ENCODE data around the gene TNFSF15. TPM values are rescaled to one million over a fixed set of nuclear protein-coding genes. Genes with fewer than 3 reads are reported as not detected.

TNFSF15 gene
- total and polyA plus RNA-seq, 2 of the 4 experiments (the other 2 are of a cell fraction) = 0.03 to 0.18 TPM

GRCh38 chr9:114745108-114745848, 60.6 kb downstream of the TNFSF15 start (continued):
- TF ChIP-seq, protein P1, sequence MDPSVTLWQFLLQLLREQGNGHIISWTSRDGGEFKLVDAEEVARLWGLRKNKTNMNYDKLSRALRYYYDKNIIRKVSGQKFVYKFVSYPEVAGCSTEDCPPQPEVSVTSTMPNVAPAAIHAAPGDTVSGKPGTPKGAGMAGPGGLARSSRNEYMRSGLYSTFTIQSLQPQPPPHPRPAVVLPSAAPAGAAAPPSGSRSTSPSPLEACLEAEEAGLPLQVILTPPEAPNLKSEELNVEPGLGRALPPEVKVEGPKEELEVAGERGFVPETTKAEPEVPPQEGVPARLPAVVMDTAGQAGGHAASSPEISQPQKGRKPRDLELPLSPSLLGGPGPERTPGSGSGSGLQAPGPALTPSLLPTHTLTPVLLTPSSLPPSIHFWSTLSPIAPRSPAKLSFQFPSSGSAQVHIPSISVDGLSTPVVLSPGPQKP (IDR thresholded peaks at IDR 0.05; ENCODE audit: borderline replicate concordance, low read depth, low read length) = no peak

GRCh38 chr9:114743446-114743845, 62.4 kb downstream of the TNFSF15 start:
- Histone ChIP-seq H3K27ac (ENCODE audit: insufficient read depth, low read length) (no peak overlapping the region), H2AFZ (replicated peaks; ENCODE audit: low read length, poor library complexity) (no peak overlapping the region), H4K5ac (ENCODE audit: low read depth, low read length) (no peak overlapping the region), H3K4me3 (ENCODE audit: insufficient read depth, low read depth, low read length) (no peak overlapping the region), H4K91ac (ENCODE audit: insufficient read depth, low read depth, low read length) (no peak overlapping the region), H3K4ac (ENCODE audit: low read depth, low read length) (no peak overlapping the region), H3K79me1 (ENCODE audit: low read depth in 1 of 2, low read length in 2 of 2) (no peaks in the 10 kb centered on the region), H4K8ac (ENCODE audit: low read depth in 2 of 2, low read length in 2 of 2) (no peak overlapping the region), H3K23ac (ENCODE audit: low read depth, low read length) (no peak overlapping the region), H3K9ac (ENCODE audit: low read depth, low read length) (no peak overlapping the region), H3K9me1 (ENCODE audit: insufficient read depth, low read length) (peaks cover 4% of the 10 kb centered on the region; the same call in 1 of the 2 replicates), H3K56ac (ENCODE audit: extremely low read depth, insufficient read depth, low read length) (no peak overlapping the region), H3K9me3 (ENCODE audit: control insufficient read depth, insufficient read depth, low read length) (no peaks in the 10 kb centered on the region), H2AK5ac (ENCODE audit: low read depth, low read length) (no peak overlapping the region), H3K14ac (replicated peaks; ENCODE audit: low read depth, low read length) (no peak overlapping the region), H3K4me1 (ENCODE audit: control insufficient read depth, insufficient read depth, low read length) (no peaks in the 10 kb centered on the region), H3K36me3 (ENCODE audit: control insufficient read depth, insufficient read depth, low read length) (no peaks in the 10 kb centered on the region), H3K18ac (ENCODE audit: low read depth, low read length) (no peak overlapping the region), H3K27me3 (ENCODE audit: control insufficient read depth, insufficient read depth, low read length) (peaks cover 2% of the 10 kb centered on the region; the same call in 1 of the 2 replicates), H2BK15ac (ENCODE audit: low read depth, low read length) (no peak overlapping the region), H2BK20ac (ENCODE audit: low read depth, low read length) (no peak overlapping the region), H2BK120ac (ENCODE audit: low read depth, low read length) (no peak overlapping the region), H2BK5ac (ENCODE audit: low read depth, low read length, poor library complexity, severe bottlenecking) (no peak overlapping the region), H3K4me2 (ENCODE audit: low read depth, low read length) (no peak overlapping the region), H4K20me1 (ENCODE audit: insufficient read depth, low read length) (no peaks in the 10 kb centered on the region), H2AK9ac (replicated peaks; ENCODE audit: low read depth, low read length, poor library complexity) (no peak overlapping the region)
- dilution Hi-C loops (cut with HindIII; ENCODE audit: low sequenced_read_pairs, unreplicated experiment) (no loop called here), in situ Hi-C loops (cut with MboI; ENCODE audit: low sequenced_read_pairs) (no loop called here), intact Hi-C loops (cut with micrococcal nuclease) (no loop called here)
- WGBS, 2 experiments (ENCODE audit: extremely low coverage in 2 of 2, insufficient read length in 1 of 2) = 95% methylated on average over 3 of the region's 3 CpGs; no CpG with 5 or more reads in 1 of the 2 experiments
- DNase-seq (no peak), ATAC-seq (ENCODE audit: low read depth) (peak; percentile 30; the same call in 1 of the 2 replicates)
- no TSS peak for BruUV-seq (replicated peaks)
- ChIA-PET CTCF (interaction anchor here (0.6 to 2.4 kb wide), 4 partner anchors 13 to 272 kb away, joined by 3 to 7 read pairs (median 6); no protein-coding TSS in a partner anchor), POLR2A (ENCODE audit: unreplicated experiment) (no interaction called here)
- no peak for TF ChIP-seq RFX5 (IDR thresholded peaks at IDR 0.05; ENCODE audit: low read depth, low read length)
- TF ChIP-seq POLR2A (IDR thresholded peaks at IDR 0.05; ENCODE audit: low read depth, low read length) = no peak
- TF ChIP-seq RCOR1 (IDR thresholded peaks at IDR 0.05; ENCODE audit: insufficient replicate concordance, low read length) = no peak
- TF ChIP-seq MAZ (IDR thresholded peaks at IDR 0.05; ENCODE audit: borderline replicate concordance, low read depth, low read length) = no peak
- no peak for TF ChIP-seq FOS (IDR thresholded peaks at IDR 0.05; ENCODE audit: low read depth, low read length)
- TF ChIP-seq CHD1 (IDR thresholded peaks at IDR 0.05; ENCODE audit: low read depth, low read length) = no peak
- no peak for TF ChIP-seq CTCF (conservative IDR thresholded peaks at IDR 0.05; ENCODE audit: low read depth, low read length)
- no peak for TF ChIP-seq MXI1 (IDR thresholded peaks at IDR 0.05; ENCODE audit: borderline replicate concordance, low read depth, low read length)
- TF ChIP-seq, protein P2, sequence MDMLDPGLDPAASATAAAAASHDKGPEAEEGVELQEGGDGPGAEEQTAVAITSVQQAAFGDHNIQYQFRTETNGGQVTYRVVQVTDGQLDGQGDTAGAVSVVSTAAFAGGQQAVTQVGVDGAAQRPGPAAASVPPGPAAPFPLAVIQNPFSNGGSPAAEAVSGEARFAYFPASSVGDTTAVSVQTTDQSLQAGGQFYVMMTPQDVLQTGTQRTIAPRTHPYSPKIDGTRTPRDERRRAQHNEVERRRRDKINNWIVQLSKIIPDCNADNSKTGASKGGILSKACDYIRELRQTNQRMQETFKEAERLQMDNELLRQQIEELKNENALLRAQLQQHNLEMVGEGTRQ (IDR thresholded peaks at IDR 0.05; ENCODE audit: low read depth, low read length) = no peak
- TF ChIP-seq NFE2L2 (IDR thresholded peaks at IDR 0.05; ENCODE audit: low read depth, low read length) = no peak
- TF ChIP-seq RAD21 (IDR thresholded peaks at IDR 0.05; ENCODE audit: low read length) = no peak
- no peak for TF ChIP-seq SMC3 (IDR thresholded peaks at IDR 0.05; ENCODE audit: low read depth, low read length)

All from IMR-90 (cell line).